Keratinocyte (primary cell): ENCODE measurements around the gene POLR1H.
"Not testable (repeated sequence)": the region's sequence is repeated elsewhere in the genome, so short reads cannot be mapped to it uniquely, and the experiment has no call there.

ENCODE experiments used
- EZH2 ChIP-seq: IDR thresholded peaks from one replicate; pipeline ENCODE4 v1.6.1; 2012; ENCODE audit warnings: inconsistent platforms, mild to moderate bottlenecking, low read length, moderate library complexity
- TF ChIP-seq, protein P1 (sequence below), 3 experiments: IDR thresholded peaks in 1 of 3; conservative IDR thresholded peaks in 1 of 3; optimal IDR thresholded peaks in 1 of 3; 2 replicates in 2 of 3; 3 replicates in 1 of 3; pipeline versions ENCODE3 to v1.5.1; 2011; ENCODE audit warnings: low read length in 3 of 3, mild to moderate bottlenecking in 3 of 3, moderate library complexity in 2 of 3, control low read depth in 1 of 3, inconsistent platforms in 1 of 3; ENCODE audit not compliant: insufficient read depth in 2 of 3; ENCODE audit errors: extremely low read depth in 1 of 3

DNA sequence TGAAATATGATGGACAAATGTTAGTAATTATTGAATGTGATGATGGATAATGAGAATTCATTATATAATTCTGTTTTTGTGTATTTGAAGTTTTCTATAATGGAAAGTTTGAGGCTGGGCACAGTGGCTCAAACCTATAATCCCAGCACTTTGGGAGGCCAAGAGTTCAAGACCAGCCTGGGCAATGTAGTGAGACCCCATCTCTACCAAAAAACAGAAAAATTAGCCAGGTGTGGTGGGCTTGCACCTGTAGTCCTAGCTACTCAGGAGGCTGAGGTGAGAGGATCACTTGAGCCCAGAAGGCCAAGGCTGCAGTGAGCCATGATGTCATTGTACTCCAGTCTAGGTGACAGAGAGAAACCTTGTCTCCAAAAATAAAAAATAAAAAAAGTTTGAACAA is 38.4 kb upstream of the POLR1H start:
- TF ChIP-seq, protein P1, sequence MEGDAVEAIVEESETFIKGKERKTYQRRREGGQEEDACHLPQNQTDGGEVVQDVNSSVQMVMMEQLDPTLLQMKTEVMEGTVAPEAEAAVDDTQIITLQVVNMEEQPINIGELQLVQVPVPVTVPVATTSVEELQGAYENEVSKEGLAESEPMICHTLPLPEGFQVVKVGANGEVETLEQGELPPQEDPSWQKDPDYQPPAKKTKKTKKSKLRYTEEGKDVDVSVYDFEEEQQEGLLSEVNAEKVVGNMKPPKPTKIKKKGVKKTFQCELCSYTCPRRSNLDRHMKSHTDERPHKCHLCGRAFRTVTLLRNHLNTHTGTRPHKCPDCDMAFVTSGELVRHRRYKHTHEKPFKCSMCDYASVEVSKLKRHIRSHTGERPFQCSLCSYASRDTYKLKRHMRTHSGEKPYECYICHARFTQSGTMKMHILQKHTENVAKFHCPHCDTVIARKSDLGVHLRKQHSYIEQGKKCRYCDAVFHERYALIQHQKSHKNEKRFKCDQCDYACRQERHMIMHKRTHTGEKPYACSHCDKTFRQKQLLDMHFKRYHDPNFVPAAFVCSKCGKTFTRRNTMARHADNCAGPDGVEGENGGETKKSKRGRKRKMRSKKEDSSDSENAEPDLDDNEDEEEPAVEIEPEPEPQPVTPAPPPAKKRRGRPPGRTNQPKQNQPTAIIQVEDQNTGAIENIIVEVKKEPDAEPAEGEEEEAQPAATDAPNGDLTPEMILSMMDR (optimal IDR thresholded peaks at IDR 0.05 in 1 of 3, IDR thresholded peaks at IDR 0.05 in 1 of 3, conservative IDR thresholded peaks at IDR 0.05 in 1 of 3; ENCODE audit: extremely low read depth in 1 of 3, insufficient read depth in 2 of 3, low read length in 3 of 3): not testable (repeated sequence)
- not testable (repeated sequence) for TF ChIP-seq EZH2
